ENCODE data around the gene DNAH3.

- TF ChIP-seq, protein P1, sequence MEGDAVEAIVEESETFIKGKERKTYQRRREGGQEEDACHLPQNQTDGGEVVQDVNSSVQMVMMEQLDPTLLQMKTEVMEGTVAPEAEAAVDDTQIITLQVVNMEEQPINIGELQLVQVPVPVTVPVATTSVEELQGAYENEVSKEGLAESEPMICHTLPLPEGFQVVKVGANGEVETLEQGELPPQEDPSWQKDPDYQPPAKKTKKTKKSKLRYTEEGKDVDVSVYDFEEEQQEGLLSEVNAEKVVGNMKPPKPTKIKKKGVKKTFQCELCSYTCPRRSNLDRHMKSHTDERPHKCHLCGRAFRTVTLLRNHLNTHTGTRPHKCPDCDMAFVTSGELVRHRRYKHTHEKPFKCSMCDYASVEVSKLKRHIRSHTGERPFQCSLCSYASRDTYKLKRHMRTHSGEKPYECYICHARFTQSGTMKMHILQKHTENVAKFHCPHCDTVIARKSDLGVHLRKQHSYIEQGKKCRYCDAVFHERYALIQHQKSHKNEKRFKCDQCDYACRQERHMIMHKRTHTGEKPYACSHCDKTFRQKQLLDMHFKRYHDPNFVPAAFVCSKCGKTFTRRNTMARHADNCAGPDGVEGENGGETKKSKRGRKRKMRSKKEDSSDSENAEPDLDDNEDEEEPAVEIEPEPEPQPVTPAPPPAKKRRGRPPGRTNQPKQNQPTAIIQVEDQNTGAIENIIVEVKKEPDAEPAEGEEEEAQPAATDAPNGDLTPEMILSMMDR (conservative IDR thresholded peaks at IDR 0.05; ENCODE audit: low read depth in 2 of 2) = no peak
- TF ChIP-seq POLR2AphosphoS5 (IDR thresholded peaks at IDR 0.05; ENCODE audit: low read depth) = no peak
- no peak for TF ChIP-seq EZH2 (IDR thresholded peaks at IDR 0.05; ENCODE audit: low read depth, unreplicated experiment)
- no peak for TF ChIP-seq EZH2phosphoT487 (IDR thresholded peaks at IDR 0.05; ENCODE audit: unreplicated experiment)
- no peak for TF ChIP-seq JUNB (IDR thresholded peaks at IDR 0.05; ENCODE audit: unreplicated experiment)
- TF ChIP-seq, protein P2, sequence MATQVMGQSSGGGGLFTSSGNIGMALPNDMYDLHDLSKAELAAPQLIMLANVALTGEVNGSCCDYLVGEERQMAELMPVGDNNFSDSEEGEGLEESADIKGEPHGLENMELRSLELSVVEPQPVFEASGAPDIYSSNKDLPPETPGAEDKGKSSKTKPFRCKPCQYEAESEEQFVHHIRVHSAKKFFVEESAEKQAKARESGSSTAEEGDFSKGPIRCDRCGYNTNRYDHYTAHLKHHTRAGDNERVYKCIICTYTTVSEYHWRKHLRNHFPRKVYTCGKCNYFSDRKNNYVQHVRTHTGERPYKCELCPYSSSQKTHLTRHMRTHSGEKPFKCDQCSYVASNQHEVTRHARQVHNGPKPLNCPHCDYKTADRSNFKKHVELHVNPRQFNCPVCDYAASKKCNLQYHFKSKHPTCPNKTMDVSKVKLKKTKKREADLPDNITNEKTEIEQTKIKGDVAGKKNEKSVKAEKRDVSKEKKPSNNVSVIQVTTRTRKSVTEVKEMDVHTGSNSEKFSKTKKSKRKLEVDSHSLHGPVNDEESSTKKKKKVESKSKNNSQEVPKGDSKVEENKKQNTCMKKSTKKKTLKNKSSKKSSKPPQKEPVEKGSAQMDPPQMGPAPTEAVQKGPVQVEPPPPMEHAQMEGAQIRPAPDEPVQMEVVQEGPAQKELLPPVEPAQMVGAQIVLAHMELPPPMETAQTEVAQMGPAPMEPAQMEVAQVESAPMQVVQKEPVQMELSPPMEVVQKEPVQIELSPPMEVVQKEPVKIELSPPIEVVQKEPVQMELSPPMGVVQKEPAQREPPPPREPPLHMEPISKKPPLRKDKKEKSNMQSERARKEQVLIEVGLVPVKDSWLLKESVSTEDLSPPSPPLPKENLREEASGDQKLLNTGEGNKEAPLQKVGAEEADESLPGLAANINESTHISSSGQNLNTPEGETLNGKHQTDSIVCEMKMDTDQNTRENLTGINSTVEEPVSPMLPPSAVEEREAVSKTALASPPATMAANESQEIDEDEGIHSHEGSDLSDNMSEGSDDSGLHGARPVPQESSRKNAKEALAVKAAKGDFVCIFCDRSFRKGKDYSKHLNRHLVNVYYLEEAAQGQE (IDR thresholded peaks at IDR 0.05; ENCODE audit: unreplicated experiment) = no peak
- no peak for TF ChIP-seq ZNF331 (CRISPR knock-in tag; IDR thresholded peaks at IDR 0.05; ENCODE audit: low read depth)
- no peak for TF ChIP-seq CREB1 (CRISPR knock-in tag; IDR thresholded peaks at IDR 0.05; ENCODE audit: low read depth)
- TF ChIP-seq ZNF114 (CRISPR knock-in tag; IDR thresholded peaks at IDR 0.05) = no peak
- TF ChIP-seq, protein P3, sequence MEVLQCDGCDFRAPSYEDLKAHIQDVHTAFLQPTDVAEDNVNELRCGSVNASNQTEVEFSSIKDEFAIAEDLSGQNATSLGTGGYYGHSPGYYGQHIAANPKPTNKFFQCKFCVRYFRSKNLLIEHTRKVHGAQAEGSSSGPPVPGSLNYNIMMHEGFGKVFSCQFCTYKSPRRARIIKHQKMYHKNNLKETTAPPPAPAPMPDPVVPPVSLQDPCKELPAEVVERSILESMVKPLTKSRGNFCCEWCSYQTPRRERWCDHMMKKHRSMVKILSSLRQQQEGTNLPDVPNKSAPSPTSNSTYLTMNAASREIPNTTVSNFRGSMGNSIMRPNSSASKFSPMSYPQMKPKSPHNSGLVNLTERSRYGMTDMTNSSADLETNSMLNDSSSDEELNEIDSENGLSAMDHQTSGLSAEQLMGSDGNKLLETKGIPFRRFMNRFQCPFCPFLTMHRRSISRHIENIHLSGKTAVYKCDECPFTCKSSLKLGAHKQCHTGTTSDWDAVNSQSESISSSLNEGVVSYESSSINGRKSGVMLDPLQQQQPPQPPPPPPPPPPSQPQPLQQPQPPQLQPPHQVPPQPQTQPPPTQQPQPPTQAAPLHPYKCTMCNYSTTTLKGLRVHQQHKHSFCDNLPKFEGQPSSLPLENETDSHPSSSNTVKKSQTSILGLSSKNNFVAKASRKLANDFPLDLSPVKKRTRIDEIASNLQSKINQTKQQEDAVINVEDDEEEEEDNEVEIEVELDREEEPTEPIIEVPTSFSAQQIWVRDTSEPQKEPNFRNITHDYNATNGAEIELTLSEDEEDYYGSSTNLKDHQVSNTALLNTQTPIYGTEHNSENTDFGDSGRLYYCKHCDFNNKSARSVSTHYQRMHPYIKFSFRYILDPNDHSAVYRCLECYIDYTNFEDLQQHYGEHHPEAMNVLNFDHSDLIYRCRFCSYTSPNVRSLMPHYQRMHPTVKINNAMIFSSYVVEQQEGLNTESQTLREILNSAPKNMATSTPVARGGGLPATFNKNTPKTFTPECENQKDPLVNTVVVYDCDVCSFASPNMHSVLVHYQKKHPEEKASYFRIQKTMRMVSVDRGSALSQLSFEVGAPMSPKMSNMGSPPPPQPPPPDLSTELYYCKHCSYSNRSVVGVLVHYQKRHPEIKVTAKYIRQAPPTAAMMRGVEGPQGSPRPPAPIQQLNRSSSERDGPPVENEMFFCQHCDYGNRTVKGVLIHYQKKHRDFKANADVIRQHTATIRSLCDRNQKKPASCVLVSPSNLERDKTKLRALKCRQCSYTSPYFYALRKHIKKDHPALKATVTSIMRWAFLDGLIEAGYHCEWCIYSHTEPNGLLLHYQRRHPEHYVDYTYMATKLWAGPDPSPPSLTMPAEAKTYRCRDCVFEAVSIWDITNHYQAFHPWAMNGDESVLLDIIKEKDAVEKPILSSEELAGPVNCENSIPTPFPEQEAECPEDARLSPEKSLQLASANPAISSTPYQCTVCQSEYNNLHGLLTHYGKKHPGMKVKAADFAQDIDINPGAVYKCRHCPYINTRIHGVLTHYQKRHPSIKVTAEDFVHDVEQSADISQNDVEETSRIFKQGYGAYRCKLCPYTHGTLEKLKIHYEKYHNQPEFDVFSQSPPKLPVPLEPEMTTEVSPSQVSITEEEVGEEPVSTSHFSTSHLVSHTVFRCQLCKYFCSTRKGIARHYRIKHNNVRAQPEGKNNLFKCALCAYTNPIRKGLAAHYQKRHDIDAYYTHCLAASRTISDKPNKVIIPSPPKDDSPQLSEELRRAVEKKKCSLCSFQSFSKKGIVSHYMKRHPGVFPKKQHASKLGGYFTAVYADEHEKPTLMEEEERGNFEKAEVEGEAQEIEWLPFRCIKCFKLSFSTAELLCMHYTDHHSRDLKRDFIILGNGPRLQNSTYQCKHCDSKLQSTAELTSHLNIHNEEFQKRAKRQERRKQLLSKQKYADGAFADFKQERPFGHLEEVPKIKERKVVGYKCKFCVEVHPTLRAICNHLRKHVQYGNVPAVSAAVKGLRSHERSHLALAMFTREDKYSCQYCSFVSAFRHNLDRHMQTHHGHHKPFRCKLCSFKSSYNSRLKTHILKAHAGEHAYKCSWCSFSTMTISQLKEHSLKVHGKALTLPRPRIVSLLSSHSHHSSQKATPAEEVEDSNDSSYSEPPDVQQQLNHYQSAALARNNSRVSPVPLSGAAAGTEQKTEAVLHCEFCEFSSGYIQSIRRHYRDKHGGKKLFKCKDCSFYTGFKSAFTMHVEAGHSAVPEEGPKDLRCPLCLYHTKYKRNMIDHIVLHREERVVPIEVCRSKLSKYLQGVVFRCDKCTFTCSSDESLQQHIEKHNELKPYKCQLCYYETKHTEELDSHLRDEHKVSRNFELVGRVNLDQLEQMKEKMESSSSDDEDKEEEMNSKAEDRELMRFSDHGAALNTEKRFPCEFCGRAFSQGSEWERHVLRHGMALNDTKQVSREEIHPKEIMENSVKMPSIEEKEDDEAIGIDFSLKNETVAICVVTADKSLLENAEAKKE (CRISPR knock-in tag; IDR thresholded peaks at IDR 0.05) = no peak
Measured at GRCh38 chr16:20916942-20917341, 233.7 kb downstream of the DNAH3 start.

Measured in GM23338 (cell line).